Measurements from ENCODE around the gene PRIM1. TPM values are rescaled to one million over a fixed set of nuclear protein-coding genes. Genes with fewer than 3 reads are reported as not detected.
A peak's percentile ranks its signal among the peaks of the same experiment; 100 is the strongest.
"Not testable (repeated sequence)": the region's sequence is repeated elsewhere in the genome, so short reads cannot be mapped to it uniquely, and the experiment has no call there.

Gene PRIM1
- total RNA-seq, 1 donor from 2014 or later, result 166 TPM

GRCh38 chr12:56728139-56728861 lies 23.8 kb downstream of the PRIM1 start:
- Histone ChIP-seq H2AFZ (replicated peaks) (no peak overlapping the region), H3K79me2 (ENCODE audit: low read depth) (peaks cover 19% of the 10 kb centered on the region), H3K27ac (no peak overlapping the region), H3K9me3 (ENCODE audit: low read depth) (no peaks in the 10 kb centered on the region), H3K4me2 (no peak overlapping the region), H3F3A (ENCODE audit: low read depth) (peaks cover 51% of the 10 kb centered on the region), H3K36me3 (peaks cover 15% of the 10 kb centered on the region), H4K20me1 (ENCODE audit: low read depth) (peaks cover 14% of the 10 kb centered on the region), H3K4me3 (no peak overlapping the region), H3K4me1 (peaks cover 7% of the 10 kb centered on the region), H3K9ac (no peak overlapping the region), H3K27me3 (no peaks in the 10 kb centered on the region)
- DNase-seq (ENCODE audit: low spot score), result no peak
- Mint-ChIP-seq H3K36me3 (peaks cover 20% of the 10 kb centered on the region), H3K27ac (no peak overlapping the region), H3K4me1 (peaks cover 16% of the 10 kb centered on the region), H3K9me3 (no peaks in the 10 kb centered on the region), H3K4me3 (no peak overlapping the region), H3K27me3 (ENCODE audit: insufficient read depth, low read depth) (peaks cover 11% of the 10 kb centered on the region)
- TF ChIP-seq EZH2phosphoT487 (IDR thresholded peaks at IDR 0.05) (no peak), EZH2 (IDR thresholded peaks at IDR 0.05) (no peak), CTCF (IDR thresholded peaks at IDR 0.05) (no peak)

GRCh38 chr12:56726196-56726675 lies 25.9 kb downstream of the PRIM1 start:
- not testable (repeated sequence) for H3K9me3 ChIP-seq (ENCODE audit: low read depth); H3K36me3 ChIP-seq; H3K27me3 ChIP-seq; DNase-seq (ENCODE audit: low spot score); H2AFZ ChIP-seq (replicated peaks); H3K9me3 Mint-ChIP-seq; H3K9ac ChIP-seq; H3K4me3 ChIP-seq
- peaks cover 33% of the 10 kb centered on the region for H3K4me1 Mint-ChIP-seq
- H3K27me3 Mint-ChIP-seq (ENCODE audit: insufficient read depth, low read depth), result peaks cover 13% of the 10 kb centered on the region
- peaks cover 40% of the 10 kb centered on the region for H3K79me2 ChIP-seq (ENCODE audit: low read depth)
- peaks cover 55% of the 10 kb centered on the region for H3F3A ChIP-seq (ENCODE audit: low read depth)
- H3K4me3 Mint-ChIP-seq, result peak overlapping the region; percentile 96
- H3K4me2 ChIP-seq, result peak overlapping the region; percentile 91
- H3K4me1 ChIP-seq, result peaks cover 28% of the 10 kb centered on the region
- peaks cover 28% of the 10 kb centered on the region for H3K36me3 Mint-ChIP-seq
- H3K27ac Mint-ChIP-seq, result peak overlapping the region; percentile 97
- H3K27ac ChIP-seq, result peak overlapping the region; percentile 97
- H4K20me1 ChIP-seq (ENCODE audit: low read depth), result peaks cover 35% of the 10 kb centered on the region

- Mint-ChIP-seq H3K4me1 (peaks cover 36% of the 10 kb centered on the region), H3K36me3 (peaks cover 29% of the 10 kb centered on the region), H3K27ac (peak overlapping the region; percentile 97), H3K9me3 (no peaks in the 10 kb centered on the region), H3K4me3 (peak overlapping the region; percentile 96), H3K27me3 (ENCODE audit: insufficient read depth, low read depth) (peaks cover 13% of the 10 kb centered on the region)
- TF ChIP-seq CTCF (IDR thresholded peaks at IDR 0.05), result no peak
- no peak for TF ChIP-seq EZH2phosphoT487 (IDR thresholded peaks at IDR 0.05)
- no peak for TF ChIP-seq EZH2 (IDR thresholded peaks at IDR 0.05)
- H4K20me1 ChIP-seq (ENCODE audit: low read depth), result peaks cover 40% of the 10 kb centered on the region
- H3K4me2 ChIP-seq, result peak overlapping the region; percentile 91
- H3F3A ChIP-seq (ENCODE audit: low read depth), result peaks cover 52% of the 10 kb centered on the region
- peaks cover 5% of the 10 kb centered on the region for H3K36me3 ChIP-seq
- H3K27me3 ChIP-seq, result no peaks in the 10 kb centered on the region
- H2AFZ ChIP-seq (replicated peaks), result peak overlapping the region; percentile 95
- H3K79me2 ChIP-seq (ENCODE audit: low read depth), result peaks cover 45% of the 10 kb centered on the region
- peaks cover 31% of the 10 kb centered on the region for H3K4me1 ChIP-seq
- no peak overlapping the region for H3K9ac ChIP-seq
- no peaks in the 10 kb centered on the region for H3K9me3 ChIP-seq (ENCODE audit: low read depth)
- peak overlapping the region; percentile 97 for H3K27ac ChIP-seq
- peak overlapping the region; percentile 91 for H3K4me3 ChIP-seq
- DNase-seq (ENCODE audit: low spot score), result peak; percentile 15
Measured at GRCh38 chr12:56725723-56726102, 26.4 kb downstream of the PRIM1 start.
